ENCODE measurements around the gene MYL1.

MYL1 gene

GRCh38 chr2:210310550-210310949 is 4.4 kb downstream of the MYL1 start:
- no peaks in the 10 kb centered on the region for H3K4me1 ChIP-seq
- no peak for TF ChIP-seq CTCF (IDR thresholded peaks at IDR 0.05)
- no peaks in the 10 kb centered on the region for H3K27me3 ChIP-seq
- no peak for DNase-seq
- no peak overlapping the region for H3K27ac ChIP-seq
- no peak overlapping the region for H3K4me3 ChIP-seq
- no peaks in the 10 kb centered on the region for H3K9me3 ChIP-seq
- no peaks in the 10 kb centered on the region for H3K36me3 ChIP-seq
- intact Hi-C loops (cut with DNase I; ENCODE audit: low total_unique reads) = no loop called here

GRCh38 chr2:210309548-210310233 is 5.3 kb downstream of the MYL1 start:
- Histone ChIP-seq H3K36me3 (no peaks in the 10 kb centered on the region), H3K9me3 (no peaks in the 10 kb centered on the region), H3K27me3 (no peaks in the 10 kb centered on the region), H3K4me1 (no peaks in the 10 kb centered on the region), H3K4me3 (no peak overlapping the region), H3K27ac (no peak overlapping the region)
- TF ChIP-seq CTCF (IDR thresholded peaks at IDR 0.05) = no peak
- no peak for DNase-seq
- intact Hi-C loops (cut with DNase I; ENCODE audit: low total_unique reads) = no loop called here

GRCh38 chr2:210303498-210303897 is 11.5 kb downstream of the MYL1 start:
- no peak for DNase-seq
- Histone ChIP-seq H3K27ac (no peak overlapping the region), H3K36me3 (no peaks in the 10 kb centered on the region), H3K27me3 (no peaks in the 10 kb centered on the region), H3K9me3 (no peaks in the 10 kb centered on the region), H3K4me3 (no peak overlapping the region), H3K4me1 (no peaks in the 10 kb centered on the region)
- TF ChIP-seq CTCF (IDR thresholded peaks at IDR 0.05) = no peak
- intact Hi-C loops (cut with DNase I; ENCODE audit: low total_unique reads) = no loop called here

- H3K36me3 ChIP-seq = no peaks in the 10 kb centered on the region
- no peaks in the 10 kb centered on the region for H3K4me1 ChIP-seq
- H3K27me3 ChIP-seq = no peaks in the 10 kb centered on the region
- no peak overlapping the region for H3K4me3 ChIP-seq
- no peak for TF ChIP-seq CTCF (IDR thresholded peaks at IDR 0.05)
- H3K27ac ChIP-seq = no peak overlapping the region
- intact Hi-C loops (cut with DNase I; ENCODE audit: low total_unique reads) = no loop called here
- no peaks in the 10 kb centered on the region for H3K9me3 ChIP-seq
- DNase-seq = no peak
Observed at GRCh38 chr2:210302326-210302725, 12.6 kb downstream of the MYL1 start.

GRCh38 chr2:210299866-210300373 is 15.1 kb downstream of the MYL1 start:
- no peaks in the 10 kb centered on the region for H3K36me3 ChIP-seq
- no peak for TF ChIP-seq CTCF (IDR thresholded peaks at IDR 0.05)
- intact Hi-C loops (cut with DNase I; ENCODE audit: low total_unique reads) = no loop called here
- no peak overlapping the region for H3K4me3 ChIP-seq
- DNase-seq = no peak
- no peak overlapping the region for H3K27ac ChIP-seq
- H3K27me3 ChIP-seq = no peaks in the 10 kb centered on the region
- no peaks in the 10 kb centered on the region for H3K4me1 ChIP-seq
- no peaks in the 10 kb centered on the region for H3K9me3 ChIP-seq
